HG03571 (cell line): ENCODE results near the gene MLN.
"Not testable (repeated sequence)": the region's sequence is repeated elsewhere in the genome, so short reads cannot be mapped to it uniquely, and the experiment has no call there.

Experiments used
- ATAC-seq: cut with Tn5 transposase; IDR thresholded peaks from one replicate; pipeline ENCODE4 v1.9.1; 2021; ENCODE audit not compliant: unreplicated experiment

MLN gene

DNA sequence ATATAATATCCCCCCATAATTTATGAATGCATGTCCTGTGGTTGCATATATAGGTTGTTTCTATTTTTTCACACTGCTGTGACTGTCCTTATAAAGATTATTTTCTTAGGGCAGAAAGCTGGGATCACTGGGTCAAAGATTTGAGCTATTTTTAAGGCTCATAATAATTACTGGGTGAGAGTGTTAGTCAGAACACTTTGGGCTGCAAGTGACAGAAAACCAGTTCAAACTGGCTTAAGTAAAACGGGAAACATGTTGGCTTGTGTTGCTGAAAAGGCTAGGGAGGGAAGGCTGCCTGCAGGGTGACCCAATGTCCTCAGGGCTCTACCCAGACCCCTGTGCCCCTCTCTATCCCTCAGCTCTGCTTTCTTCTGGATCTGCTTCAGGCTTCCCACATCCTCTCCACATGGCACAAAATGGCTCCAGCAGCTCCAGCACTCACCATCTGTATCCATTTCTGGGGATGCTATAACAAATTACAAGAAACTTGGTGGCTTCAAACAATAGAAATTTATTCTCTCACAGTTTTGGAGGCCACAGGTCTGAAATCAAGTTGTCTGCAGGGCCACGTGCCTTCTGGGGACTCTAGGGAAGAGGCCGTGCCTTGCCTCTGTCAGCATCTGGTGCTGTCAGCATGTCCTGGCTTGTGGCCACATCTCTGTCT, 33.1 kb upstream of the MLN start:
- no peak for ATAC-seq

DNA sequence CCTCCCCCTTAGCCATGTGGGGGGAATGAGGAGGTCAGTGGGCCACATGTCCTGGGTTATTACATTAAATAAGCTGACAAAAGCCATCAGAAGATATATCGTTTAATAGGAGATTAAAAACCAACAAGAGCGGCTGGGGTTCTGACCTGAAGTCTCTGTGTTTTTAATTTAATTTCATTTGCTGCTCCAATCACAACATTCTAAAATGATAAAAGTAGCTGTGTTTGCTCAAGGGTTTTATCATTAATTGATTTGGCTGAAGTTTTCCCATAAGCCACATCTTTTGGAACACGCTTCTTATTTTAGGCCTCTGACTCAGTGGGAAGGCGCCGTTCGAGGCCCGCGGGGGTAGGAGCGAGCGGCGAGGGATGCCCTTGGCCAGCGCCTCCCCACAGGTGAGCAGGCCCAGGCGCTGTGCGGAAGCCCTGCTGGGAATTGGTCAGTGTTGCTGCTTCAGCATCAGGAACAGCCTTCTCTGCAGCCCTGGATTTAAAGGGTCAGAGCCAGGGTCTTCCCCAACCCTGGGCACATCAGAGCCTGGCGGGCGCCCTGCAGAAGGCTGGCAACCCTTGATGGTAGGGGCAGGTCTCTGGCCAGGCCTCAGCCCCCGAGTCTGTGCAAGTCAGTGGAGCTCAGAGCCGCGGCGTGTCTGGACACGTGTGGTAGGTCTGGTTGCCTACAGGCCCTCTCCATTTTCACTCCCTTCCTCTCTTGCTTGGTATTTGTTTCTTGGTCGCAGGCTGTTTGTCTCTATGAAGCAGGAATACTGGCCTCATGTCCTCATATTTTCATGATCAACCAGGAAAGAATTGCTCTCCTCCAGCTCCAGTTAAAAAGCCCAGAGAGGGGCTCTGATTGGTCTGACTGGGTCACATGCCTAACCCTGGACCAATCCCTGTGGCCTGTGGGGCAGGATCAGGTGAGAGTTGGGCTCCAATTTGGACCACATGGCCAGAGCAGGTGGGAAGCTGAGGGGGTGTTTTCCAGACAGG, 30.9 kb upstream of the MLN start:
- no peak for ATAC-seq

DNA sequence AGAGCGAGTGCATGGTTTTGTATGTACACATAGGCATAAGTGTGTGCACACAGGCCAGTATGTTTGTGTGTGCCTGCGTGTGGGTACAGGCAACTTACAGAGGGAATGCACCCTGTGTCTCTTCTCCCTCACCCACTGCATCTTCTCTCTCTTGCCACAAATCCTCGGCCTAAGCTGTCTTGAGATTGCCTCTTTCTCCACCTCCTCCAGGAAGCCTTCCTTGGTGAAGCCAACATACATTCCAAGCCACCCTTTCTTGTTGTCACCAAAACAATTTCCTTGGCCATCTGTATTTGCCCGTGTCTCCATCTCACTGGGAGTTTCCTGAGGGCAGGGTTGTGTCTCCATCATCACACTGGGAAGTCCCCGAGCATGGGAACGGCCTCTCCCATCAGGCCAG, 29.8 kb upstream of the MLN start:
- no peak for ATAC-seq

DNA sequence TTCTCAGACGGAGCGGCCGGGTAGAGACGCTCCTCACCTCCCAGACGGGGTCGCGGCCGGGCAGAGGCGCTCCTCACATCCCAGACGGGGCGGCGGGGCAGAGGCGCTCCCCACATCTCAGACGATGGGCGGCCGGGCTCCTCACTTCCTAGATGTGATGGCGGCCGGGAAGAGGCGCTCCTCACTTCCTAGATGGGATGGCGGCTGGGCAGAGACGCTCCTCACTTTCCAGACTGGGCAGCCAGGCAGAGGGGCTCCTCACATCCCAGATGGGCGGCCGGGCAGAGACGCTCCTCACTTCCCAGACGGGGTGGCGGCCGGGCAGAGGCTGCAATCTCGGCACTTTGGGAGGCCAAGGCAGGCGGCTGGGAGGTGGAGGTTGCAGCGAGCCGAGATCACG, 29.0 kb upstream of the MLN start:
- not testable (repeated sequence) for ATAC-seq

DNA sequence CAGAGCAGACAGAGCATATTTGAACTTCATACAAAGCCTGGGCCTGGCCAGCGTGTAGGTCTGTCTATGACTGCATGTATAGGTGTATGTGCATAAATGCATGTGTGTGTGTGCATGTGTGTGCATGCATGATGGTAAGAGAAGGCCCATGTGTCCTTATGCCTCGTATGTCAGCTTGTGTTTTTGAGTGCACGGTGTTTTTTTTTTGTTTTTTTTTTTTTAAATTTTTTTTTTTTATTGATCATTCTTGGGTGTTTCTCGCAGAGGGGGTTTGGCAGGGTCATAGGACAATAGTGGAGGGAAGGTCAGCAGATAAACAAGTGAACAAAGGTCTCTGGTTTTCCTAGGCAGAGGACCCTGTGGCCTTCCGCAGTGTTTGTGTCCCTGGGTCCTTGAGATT, 27.9 kb upstream of the MLN start:
- ATAC-seq, result not testable (repeated sequence)

DNA sequence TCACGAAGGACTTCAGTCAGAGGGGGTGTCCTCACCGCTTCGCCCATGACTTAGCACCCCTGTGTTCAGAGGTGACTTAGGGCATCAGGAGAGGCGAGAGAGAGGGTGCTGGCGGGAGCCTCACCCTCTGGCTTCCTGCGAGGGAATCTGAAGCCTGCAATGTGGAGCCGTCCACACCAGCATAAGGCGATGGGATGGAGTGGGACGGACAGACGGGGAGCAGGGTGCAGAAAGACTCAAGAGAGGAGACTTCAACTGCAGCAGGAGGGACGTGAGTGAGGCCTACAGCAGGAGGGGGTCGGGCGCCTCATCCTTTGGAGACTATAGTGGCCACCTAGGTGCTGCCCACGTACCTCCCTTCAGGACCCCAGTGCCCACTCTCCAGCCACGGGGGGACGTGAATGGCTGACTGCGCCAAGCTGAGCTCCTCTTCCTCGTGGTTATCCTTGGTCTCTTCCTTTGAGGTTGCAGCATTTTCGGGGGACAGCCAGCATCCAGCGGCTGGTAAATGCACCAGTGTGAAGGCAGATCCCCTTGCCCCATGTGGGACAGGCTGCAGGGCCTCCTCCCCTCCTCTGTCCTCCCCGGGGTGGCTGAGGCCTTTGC, 26.9 kb upstream of the MLN start:
- no peak for ATAC-seq

DNA sequence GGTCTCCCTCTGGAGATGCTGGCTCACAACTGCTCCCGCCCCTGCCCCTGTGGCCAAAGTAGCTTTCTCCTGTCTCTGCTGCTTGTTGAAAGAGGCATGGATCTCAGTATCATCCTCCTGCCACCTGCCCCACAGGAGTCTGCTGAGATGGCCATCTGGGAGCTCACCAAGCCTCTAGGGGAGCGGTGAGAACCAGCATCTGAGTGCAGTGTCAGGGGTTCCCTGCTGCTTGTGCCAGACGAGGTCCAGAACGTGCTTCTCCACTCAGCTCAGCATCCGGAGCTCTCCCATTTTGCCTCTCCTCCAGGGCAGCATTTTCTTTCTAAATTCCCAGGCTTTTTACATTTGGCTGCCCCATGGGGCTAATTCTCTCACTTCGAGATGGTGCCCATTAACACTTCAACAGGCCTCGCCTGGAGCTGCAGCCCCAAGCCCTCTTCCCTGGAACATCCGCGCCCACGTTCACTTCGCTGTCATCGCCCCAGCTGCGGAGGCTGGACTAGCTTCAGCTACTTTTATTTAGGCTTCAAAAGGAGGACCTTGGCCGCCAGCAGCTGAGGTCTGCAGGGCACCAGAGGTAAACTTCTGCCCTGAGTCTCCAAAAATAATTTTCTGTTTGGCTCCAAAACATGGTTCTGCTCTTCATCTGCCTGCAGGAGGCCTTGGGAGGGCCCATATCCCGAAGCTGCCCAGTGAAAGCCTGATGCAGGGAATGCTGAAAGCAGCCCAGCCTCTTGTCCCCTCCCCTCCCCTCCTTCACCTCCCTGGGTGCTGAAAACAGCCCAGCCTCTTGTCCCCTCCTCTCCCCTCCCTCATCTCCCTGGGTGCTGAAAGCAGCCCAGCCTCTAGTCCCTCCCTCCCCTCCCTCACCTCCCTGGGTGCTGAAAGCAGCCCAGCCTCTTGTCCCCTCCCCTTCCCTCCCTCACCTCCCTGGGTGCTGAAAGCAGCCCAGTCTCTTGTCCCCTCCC, 25.2 kb upstream of the MLN start:
- no peak for ATAC-seq

DNA sequence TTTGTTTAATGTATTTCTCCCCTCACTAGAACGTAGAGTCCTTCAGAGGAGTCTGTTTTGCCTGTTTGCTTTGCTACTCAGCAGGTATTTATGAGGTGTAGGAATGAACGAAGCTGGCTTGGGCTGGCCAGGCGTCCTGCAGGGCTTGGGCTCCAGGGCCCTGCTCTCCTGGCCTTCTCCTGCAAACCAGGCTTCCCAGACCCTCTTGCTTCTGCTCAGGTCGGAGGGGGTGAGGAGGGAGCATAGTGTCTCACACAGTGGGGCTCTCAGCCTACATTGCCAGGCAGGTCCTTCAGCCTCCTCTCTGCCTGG, 24.6 kb upstream of the MLN start:
- ATAC-seq, result no peak

DNA sequence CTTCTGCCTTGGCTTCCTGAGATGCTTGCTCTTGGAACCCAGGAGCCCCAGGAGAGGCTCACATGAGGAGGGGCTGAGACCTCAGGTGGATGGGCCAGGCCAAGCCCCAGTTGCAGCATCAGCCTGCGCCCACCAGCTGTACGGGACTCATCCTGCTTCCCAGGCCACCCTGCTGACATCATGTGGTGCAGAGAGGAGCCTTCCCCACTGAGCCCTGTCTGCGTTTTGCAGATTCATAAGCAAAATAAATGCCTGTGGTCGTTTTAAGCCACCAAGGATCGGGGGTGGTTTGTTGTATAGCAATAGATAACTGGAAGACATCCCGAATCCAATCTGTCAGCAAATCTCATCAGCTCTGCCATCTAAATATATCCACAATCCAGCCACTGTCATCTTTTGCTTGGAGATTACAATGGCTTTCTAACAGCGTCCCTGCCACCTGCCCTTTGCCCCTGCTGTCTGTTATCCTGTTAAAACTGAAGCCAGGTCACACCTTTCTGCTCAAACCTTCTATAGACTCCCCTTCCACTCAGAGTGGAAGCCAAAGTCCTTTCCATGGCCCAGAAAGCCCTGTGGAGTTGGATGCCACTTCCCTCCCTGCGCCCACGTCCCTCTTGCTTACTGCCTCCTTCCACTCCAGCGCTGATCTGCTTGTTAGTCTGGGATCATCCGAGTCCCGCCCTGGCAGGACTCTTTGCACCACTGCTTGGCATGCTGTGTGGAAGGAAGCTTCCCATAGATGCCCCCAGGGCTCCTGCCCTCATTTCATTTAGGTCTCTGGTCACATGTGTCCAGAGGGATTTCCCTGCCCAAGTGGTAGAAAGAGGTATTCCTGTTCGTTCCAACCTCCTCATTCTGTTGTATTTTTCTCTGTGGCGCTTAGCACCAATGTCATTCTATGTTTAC, 24.0 kb upstream of the MLN start:
- ATAC-seq, result no peak

DNA sequence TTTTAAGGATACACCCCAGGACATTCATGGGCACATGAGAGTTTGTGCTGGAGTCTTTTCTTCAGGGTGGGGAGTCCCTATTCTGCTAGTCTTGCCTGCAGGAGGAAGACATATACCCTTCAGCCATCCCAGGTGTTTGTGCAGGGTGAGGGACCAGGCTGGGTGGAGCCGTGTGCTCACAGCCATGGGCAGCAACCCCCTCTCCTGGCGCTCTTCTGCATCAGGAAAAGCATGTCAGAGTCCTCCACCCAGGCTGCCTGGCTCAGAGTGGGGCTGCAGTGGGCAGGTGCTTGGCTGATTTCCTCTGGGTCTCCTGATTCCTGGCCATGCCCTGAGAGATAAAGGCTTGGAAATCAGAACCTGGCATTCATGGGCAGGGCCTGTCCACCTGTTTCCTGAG, 22.7 kb upstream of the MLN start:
- ATAC-seq, result no peak

DNA sequence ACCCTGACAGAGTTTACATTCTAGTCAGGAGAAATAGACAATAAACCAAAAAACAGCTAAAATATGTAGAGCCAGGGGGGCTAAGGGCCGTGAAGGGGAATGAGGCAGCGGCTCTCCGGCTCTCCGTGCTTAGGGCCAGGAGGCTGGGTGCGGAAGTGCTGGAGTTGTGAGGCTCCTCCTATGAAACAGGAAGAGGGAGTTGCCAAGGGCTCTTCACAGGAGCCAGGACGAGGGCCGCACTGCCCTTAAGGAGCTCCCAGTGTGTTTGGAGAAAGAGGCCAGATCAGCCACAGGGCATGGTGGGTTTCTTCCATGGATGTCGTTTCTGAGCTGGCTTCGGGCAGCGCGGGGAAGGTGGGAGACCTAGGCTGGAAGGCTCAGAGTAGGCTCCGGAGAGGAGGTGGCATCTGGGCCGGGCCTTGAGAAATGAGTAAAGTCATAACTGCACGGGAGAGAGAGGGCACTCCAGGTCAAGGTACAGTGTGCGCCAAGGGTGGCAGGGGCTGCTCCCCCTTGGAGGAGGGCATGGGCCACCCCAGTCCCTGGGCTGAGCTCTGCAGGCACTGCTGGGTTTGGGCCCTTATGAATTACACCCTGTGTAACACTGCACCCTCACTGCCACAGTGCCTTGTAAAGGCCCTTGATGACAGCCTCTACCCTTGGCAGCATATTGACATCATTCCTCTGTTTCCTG, 20.8 kb upstream of the MLN start:
- no peak for ATAC-seq

DNA sequence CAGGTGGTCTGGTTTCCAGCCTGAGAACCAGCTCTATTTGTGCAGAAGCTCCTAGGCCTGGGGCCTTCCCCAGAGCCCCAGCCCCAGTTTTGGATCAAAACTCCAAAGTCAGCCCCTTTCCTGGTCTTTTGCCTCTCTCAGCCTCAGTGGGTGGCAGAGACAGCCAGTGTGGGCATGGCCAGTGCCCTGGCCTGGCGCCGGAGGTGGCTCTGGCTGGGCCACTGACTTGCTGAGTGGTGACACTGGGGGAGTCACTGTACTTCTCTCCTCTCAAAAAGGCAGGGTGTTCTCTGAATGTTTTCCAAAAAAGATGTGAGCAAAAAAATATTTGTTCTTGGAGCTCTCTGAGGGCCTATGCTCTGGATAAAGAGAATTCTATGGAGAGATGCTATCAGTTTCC, 20.0 kb upstream of the MLN start:
- ATAC-seq, result no peak

DNA sequence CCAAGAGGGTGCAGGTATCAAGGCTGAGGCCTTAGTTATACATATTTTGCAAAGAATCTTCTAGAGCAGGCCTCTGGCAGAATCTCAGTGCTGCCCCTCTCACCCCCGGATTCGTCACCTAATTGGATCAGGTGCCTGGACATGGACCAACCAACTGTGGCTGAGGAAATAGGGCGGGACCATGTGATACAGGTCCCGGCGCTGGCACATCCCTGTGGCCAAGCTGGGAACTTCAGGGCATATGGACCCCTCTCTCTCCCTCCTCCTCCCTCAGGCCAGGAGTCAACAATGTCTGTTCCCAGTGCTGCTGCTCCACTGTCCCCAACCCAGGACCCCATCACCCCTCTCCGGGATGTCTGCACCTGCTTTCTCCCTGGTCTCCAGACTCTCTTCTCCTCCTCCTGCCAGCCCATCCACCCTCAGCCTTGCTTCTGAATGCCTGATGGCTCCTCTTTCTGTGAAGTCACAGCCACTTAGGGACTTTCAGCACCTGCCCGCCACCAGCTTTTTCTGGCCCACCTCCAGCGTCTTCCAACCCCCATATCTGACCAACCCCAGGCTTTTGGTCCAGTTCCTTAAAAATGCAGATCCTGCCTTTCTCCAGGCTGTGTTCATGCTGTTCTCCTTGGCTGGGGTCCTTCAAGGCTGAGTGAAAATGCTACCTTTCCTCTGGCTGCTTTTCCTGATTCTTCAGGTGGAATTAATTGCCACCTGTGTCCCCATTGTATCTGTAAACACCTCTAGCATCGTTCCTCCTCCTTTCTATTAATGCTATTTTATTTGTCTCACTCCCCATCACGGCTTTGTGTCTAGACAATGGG, 19.0 kb upstream of the MLN start:
- no peak for ATAC-seq

DNA sequence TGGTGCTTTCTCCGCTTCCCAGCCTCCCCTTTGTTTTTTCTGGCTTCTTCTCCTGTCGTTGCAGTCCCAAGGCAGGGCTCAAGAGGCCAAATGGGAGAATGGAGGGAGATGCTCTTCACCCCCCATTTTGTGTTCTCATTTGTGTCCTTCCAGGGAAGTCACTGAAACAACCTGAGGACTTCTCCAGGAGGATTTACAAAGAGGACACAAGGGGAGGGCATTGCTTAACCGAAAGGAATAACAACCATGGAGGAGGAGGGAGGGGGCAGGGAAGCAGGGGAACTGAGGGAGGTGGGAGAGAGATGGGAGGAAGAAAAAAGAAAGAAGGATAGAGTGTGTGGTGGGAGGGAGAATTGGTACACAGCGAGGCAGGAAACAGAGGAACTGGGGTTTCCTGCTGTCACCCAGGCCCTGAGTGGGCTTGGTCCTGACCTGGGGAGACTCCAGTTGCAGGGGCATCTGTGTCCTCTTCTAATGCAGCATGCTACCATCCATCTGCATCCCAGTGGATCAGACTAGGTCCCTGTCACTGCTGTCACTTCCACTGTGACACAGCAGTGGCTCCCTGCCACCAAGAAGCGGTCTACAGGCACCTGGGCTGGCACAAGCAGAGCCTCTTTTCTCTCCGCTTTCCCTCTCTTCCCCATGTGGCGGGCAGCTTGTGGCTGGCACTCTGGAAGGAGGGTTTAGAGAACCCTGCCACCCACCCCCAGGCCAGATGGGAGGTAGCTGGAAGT, 17.1 kb upstream of the MLN start:
- no peak for ATAC-seq

DNA sequence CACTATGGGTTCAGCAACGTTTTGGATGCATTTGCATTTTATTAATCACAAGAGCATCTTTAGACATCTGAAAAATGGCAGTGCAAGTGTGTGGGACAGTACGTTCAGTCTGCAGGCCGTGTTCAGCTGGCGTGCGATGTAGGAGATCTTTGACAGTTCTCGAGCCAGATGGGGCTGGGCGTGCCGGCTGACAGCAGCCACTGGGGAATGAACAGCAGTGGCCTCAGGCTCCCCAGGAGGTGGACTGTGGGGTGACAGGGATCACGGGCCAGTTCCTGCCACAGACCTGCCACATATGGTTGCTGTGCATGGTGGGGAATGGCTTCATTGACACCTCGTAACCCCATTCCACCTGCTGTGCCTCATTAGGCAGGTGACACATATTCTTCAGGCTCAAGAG, 16.4 kb upstream of the MLN start:
- ATAC-seq, result no peak

DNA sequence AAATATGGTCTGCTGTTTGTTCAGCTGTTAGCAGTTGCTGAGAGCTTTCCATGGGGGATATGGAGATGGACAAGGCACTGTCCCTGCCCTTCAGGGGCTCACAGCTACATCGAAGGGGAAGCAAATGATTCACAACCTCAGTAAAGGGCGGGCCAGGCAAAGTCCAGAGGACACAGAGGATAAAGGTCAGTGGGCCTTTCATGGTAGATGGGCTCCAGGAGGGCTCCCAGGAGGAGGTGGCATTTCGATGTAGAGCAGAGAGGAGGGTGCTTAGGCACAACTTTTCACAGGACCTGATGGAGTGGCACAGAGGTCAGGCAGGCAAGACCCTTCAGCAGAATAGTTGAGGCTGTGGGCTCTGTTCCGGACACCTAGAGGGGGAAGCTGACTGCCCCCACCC, 15.2 kb upstream of the MLN start:
- no peak for ATAC-seq

DNA sequence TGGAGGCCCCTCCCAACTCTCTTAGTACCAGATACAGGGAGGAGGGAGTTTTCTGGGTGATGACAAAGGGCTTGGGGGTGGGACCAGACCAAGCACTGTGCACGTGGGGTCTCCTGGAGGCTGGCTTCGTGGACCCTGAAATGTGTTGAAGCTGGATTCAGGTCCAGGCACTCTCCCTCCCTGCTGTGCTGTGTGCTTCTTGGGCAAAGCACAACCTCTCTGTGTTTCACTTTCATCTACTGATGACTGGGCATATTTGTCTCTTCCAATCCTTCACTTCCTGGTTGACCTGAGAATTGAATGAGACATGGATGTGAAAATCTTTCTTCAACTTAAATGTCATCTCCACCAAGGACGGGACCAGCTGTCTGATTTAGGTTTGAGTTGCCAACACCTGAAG, 14.5 kb upstream of the MLN start:
- ATAC-seq, result no peak

DNA sequence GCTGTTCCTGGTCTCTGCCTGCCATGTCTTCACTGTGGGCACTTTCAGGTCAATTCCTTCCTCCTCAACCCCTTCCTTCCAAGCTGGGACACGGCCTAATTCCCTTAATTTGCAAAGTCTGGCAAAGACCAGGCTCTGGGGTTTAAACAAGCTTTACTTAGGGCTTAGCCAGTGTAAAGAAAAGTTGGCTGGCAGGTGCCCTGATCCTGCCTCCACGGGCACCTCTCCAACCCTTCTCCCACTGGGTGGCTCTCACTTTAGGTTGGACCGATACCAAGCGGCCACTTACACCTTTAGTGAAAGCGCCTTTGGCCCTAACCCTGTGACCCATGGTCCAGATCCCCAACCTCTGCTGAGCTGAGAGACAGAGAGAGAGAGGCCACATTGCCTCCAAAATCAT, 13.7 kb upstream of the MLN start:
- no peak for ATAC-seq
